ENCODE measurements around the gene TBCA.

The TBCA gene

DNA sequence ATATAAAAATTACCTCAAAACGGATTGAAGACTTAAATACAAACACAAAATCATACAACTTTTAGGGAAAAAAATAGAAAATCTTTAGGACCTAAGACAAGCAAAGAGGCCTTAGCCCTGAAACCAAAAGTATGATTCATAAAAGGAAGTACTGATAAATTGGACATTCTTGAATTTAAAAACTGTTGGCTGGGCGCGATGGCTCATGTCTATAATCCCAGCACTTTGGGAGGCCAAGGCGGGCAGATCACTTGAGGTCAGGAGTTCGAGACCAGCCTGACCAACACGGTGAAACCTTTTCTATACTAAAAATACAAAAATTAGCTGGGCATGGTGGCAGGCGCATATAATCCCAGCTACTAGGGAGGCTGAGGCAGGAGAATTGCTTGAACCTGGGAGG lies 76.6 kb downstream of the TBCA start:
- DNase-seq, result peak; percentile 69

DNA sequence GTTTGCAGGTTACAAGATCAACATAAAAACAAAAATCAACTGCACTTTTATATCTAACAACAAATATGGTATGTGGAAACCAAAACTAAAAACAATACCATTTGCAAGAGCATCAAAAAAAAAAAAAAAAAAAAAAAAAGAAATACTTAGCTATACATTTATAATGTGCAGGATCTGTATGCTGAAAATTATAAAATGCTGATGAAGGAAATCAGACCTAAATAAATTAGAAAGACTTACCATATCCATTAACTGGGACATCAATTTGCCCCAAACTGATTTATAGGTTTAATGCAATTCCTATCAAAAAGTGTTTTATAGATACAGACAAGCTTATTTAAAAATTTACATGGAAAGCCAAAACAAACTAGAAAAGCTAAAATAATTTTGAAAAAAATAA lies 77.2 kb downstream of the TBCA start:
- no peak for DNase-seq

DNA sequence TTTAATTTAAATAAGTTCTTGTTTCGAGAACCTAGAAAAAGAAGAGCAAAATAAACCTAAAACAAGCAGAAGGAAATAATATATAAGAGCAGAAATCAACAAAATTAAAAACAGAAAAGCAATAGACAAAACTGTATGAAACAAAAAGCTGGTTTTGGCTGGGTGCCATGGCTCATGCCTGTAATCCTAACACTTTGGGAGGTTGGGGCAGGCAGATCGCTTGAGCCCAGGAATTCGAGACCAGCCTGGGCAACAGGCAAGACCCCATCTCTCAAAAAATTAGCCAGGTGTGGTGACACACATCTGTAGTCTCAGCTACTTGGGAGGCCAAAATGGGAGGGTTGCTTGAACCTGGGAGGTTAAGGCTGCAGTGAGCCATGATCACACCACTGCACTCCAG lies 78.4 kb downstream of the TBCA start:
- DNase-seq, result no peak

DNA sequence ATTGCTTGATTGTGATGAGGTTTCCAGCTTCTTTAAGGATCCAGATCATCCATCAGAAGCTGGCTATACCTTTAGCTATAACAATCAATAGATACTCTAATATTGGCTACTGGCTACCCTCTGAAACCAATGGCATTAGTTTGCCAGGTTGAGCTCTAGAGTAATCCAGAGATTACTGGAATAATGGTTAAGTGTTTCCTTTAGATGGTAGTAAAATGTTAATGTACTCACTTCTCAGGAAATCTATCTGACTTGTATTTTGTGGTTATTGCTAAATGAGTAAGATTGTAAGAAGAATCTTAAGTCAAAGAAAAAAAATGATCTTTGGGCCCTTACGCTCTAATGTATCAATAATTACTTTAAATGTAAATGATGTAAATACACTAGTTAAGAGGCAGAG lies 80.0 kb downstream of the TBCA start:
- no peak for DNase-seq

DNA sequence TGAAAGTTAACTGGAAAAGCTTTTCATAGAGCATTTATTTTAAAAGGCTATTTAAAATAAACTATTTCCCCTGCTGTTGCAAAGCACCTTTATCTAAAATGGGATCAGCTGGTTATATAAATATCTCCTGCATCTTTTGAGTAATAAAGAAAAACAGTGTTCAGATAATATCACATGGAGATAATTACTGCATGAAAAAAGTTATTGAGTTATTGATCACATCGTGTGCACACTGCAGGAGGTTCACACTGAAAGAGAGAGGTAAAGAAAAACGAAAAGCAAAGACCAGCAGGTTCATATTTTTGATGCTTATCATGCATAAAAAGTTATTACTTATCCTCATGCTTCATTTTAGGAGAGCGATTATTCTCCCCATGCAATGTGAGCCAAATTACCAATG lies 82.2 kb downstream of the TBCA start:
- no peak for DNase-seq

DNA sequence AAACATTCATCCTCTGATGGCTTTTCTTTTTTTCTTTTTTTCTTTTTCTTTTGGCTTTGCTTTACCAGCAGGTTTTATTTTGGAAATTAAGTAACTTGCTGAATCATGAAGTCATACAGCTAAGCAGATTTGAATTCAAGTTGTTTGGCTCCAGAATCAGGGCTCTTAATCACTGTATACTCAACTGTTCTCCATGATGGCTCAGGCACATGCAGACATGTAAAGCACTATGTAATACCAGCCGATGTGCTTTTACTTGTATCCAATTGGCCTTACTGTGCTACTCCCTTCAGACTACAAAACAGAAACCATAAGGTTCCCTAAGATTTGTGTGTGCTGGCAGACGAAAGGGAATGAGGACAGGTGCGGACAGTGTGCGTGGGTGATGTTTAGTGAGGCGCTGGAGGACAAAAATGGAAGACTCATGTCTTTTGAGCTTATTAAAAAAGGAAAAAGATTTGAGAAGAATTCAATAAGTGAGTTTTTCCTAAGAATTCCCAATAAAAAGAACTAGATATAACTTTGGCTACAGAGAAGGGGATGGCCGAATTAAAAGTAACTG lies 92.9 kb downstream of the TBCA start:
- DNase-seq, result no peak

DNA sequence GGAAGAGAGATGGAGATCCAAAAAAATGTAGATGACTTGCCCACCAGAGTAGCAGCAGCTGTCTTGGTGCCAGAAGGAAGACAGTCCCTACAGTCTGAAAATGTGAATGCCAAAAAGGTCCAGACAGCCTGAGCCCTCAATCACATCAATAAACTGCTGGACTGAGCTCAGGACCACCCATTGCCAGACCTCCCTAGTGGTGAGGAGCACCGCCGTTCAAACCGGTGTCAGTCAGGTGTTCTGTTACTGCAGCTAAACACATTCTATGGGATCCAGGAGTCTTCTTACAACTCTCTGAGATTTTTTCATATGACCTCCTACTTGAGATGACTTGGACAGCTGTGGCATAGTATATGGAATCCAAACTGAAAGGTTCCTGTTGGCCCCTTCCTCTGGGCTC lies 105.6 kb downstream of the TBCA start:
- DNase-seq, result no peak

DNA sequence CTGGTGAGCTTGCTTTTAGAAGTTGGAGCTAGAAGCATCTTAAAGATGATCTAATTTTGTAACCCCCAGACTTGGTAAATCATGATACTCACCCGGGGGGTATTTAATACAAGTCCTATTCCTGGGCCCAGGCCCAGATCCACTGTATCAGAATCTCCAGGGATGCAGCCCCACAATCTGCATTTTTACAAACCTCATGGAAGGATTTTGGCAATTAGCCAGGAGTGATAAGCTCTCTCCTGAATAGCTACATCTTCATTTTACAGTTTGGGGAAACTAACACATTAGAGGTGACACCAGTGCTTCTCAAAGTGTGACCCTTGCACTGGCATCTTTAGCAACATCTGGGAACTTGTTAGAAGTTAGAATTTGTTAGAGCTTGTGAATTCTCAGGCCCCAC lies 106.5 kb downstream of the TBCA start:
- DNase-seq, result no peak

DNA sequence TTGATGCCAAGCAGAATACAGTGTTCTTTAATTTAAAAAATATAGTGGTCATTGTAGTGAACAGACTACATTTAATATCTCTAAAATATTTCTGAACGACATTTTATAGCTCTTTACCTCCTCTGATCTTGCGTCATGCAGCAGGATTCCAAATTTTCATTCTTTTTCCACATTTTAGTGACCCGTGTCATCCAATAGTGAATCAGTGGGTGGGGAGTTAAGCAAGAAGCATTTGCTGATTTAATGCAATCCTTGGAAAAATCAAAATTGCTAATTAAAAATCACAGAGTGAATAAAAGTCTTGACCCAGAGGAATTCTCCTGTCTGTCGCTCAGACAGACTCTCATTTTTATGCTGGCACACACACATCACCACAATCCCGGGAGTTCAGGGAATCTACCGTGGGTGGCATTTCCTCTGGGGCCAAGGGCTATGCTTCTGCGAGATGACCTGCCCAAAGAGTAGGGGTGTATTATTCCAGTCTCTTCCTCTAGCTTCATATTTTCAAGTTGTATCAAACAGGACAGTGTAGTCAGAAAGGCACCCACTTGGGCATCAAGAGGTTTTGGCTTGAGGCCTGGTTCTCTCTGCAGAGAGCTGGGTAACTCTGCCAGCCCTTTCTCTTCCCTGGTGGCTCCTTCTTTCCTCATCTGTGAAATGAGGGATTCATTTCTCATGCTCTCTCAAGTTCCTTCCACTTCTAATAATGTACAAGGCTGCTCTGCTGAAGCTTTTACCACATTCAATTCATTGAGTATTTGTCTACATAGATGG lies 112.9 kb downstream of the TBCA start:
- no peak for DNase-seq

DNA sequence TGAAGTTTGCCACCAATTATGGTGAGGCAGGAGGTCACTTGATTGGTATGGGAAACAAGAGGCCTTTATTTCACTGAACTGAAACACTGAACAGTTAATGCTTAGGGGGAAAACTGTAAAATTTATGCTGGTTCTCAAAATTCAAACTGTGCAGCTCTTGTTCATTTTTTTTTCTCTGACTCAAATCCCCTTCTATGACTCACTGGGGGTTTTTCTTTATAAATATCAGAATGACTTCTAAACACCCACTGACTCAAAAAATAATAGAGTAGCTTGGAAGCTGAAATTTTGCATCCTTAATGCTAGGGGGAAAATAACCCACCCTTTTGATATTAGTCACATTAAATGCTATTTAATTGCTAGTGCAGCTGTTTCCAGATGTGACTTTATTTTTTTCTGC lies 113.5 kb downstream of the TBCA start:
- DNase-seq, result no peak

DNA sequence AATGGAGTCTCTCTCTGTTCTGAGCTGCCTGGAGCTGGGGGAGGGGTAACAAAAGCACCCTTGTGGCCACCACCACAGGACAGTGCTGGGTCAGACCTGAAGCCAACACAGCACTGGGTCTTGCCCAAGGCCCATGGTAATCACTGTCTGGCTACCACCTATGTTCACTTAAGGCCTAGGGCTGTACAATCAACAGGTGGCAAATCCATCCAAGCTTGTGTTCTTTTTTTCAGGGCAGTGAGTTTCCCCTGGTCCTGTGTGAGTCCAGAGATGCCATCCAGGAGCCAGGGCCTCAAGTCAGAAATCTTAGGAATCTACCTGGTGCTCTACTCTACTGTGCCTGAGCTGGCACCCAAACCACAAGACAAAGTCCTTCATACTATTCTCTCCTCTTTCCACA lies 117.5 kb downstream of the TBCA start:
- no peak for DNase-seq

DNA sequence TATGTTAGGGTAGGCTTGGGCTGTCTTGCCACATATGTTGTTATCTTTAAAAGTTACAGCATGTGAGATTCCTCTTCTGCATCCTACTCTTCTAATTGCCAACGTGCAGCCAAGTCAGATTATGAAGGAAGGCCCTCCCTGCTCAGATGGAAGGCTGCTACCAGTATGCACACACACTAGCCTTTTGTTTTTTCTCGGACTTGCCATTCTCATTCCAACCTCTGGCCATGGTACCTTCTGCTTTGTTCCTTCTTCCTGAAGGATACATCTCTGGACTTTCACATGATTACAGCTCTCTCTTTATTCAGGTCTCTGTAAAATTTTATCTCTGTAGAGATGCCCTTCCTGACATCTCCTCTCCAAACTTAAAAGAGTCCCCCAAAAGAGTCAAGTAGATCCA lies 124.8 kb downstream of the TBCA start:
- no peak for DNase-seq

DNA sequence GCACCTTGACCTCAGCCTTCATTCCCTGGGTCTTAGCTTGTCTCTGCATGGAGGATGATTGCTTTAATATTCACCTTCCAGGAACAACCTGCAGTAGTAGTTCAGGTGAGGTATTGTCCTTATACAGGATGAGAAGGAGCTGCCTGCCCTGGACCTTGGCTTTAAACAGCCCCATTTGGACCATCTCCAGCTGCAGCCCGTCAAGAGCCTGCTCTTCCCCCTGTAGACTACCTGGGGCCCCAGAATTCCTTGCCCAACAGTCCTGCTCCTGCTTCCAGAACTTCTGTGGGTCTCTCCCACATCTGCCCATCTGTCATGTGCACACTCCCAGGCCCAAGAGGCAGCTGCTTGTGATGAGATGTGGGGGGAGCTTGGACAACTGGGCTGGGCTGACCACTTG lies 125.5 kb downstream of the TBCA start:
- DNase-seq, result no peak

DNA sequence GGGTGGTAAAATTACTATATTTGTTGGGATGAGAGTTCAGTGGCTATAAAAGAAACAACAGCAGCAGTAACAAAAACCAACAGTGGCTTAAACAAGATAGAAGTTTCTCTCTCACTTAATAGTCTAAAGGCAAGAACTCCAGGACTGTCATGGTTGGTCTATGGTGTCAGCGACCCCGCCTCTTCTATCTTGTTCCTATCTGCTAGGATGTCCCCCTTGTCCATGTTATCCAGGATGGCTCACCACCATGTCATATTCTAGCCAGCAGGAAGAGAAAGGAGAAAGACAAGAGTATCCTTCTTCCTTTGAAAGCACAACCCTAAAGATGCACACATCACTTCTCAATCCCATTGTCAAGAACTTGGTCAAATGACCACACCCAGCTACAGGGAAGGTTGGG lies 126.4 kb downstream of the TBCA start:
- DNase-seq, result no peak

DNA sequence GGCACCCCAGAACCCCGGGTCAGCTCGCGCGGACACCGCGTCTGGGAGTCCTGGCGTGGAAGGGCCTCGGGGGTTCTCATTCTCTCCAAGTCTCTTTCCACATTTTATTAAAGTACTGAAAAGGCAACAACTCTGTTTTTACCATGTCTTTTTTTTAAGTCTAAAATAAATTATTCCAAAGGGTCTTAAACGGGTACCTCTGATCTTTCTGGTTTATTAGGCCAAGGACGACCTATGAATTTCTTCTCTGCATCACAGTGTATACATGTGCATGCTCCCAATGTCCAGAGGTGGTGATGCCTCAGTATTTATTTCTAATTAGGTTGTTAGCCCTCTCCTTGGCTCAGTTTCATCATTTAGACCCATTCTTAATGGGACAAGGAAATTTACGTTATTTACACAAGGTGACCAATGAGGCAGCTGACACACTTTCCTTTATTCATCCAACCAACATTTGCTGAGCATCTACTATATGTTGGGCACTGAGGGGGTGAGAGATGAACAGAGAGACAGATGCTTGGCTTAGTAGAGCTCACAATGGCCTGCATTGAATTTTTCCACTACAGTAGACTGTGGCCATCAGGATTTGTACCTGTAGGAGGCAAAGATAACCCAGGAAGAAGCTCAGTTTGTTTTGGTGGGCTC lies 130.0 kb downstream of the TBCA start:
- no peak for DNase-seq

DNA sequence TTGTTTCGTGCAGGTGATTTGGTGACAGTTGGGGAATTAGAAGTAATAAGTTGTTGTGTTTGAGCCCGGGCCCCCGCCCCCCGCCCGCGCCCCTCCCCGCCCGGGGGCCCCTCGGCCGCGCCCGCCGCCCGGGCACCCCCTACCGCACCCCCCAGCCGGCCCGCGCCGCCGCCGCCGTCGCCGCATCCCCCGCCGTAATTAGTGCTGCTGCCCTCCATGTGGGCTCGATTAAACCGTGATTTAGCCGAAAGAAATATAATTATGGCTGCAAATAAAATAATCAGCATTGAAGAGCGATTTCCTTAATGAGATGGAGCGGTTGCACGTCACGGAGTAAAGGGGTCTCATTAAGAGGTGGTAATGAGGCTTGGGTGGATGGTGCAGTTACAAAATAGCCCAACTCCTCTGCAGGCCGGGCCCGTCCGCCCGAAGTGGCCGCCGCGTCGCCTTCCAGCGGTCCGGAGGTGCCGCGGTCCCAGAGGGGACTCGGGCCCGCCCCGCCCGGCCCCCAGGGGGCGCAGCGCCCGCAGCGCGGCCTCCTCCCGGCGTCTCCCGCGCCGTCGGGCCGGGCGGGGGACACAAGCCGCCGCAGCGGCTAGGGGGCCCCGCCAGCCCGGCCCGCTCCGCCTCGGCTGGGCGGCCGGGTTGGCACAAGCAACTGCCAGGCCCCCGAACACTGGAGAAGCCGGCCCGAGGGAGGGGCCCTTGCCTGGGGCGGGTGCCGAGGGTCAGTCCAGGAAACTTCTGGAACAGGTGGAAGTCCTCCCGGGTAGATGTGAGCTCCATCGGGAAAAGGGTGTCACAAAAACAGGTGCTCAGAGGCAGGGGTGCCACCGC lies 130.8 kb downstream of the TBCA start:
- DNase-seq, result no peak

DNA sequence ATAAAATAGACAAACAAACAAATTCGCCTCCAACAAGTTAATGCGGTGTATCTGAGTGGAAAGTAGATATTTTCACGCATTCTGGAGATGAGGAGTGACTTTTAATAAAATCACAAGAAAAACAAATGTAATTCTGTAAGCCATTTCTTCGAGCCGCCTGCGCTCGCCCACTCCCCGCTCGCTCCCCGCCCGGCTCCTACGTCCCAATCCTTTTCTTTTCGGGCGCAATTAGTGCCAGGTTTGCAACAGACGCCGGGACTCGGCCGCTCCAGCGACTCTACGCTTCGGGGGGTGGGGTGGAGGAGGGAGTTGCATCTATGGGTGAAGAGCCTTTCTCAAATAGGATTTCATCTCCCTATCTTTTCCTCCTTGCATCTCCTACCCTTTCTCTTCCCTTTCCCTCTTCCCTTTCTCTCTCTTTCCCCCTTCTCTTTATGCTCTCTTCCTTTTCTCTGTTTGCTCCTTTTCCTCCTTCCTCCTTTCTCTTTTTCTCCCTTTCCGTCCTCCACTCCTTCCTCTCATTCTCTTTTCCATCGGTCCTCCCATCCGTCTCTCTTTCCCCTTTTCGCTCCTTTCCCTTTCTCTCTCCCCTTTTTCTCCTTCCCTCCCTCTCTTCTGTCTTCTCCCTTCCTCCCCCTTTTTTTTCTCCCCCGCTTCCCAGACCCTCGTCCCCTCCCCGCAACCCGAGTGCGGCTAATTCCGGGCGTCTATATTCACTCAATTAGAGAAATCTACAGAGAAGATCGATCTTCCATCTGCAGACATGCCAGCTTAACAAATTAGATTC lies 131.6 kb downstream of the TBCA start:
- no peak for DNase-seq

DNA sequence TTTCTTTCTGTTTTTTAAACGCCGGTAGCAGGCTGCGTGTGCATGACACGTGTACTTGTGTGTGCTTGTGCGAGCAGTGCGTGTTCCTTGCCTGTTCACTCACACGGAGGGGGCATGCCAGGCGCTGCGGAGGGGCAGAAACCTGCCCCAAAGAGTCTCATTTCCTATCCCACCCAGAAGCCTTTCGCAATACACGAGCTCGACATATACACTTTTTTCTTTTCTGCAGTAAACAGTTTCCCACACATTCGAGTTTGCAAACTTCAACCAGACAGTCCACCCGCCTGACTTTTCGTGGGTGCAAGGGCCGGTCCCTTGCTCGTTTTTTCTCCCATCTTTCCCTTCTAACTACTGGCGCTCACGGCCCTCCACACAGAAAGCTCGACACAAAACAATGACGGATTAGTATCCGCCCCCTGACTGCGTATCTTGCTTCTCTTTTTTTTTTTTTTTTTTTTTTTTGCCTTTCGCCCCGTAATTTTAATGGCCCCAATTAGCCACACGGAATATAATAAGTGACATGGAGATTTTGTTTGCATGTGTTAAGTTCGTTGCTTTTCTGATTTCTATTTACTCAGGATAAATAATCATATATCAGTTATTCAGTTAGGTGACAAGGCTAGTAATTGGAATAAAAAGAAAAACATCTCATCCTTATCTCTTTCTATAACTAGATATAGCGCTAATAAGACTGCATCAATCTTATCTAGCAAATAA lies 132.3 kb downstream of the TBCA start:
- DNase-seq, result peak; percentile 26

DNA sequence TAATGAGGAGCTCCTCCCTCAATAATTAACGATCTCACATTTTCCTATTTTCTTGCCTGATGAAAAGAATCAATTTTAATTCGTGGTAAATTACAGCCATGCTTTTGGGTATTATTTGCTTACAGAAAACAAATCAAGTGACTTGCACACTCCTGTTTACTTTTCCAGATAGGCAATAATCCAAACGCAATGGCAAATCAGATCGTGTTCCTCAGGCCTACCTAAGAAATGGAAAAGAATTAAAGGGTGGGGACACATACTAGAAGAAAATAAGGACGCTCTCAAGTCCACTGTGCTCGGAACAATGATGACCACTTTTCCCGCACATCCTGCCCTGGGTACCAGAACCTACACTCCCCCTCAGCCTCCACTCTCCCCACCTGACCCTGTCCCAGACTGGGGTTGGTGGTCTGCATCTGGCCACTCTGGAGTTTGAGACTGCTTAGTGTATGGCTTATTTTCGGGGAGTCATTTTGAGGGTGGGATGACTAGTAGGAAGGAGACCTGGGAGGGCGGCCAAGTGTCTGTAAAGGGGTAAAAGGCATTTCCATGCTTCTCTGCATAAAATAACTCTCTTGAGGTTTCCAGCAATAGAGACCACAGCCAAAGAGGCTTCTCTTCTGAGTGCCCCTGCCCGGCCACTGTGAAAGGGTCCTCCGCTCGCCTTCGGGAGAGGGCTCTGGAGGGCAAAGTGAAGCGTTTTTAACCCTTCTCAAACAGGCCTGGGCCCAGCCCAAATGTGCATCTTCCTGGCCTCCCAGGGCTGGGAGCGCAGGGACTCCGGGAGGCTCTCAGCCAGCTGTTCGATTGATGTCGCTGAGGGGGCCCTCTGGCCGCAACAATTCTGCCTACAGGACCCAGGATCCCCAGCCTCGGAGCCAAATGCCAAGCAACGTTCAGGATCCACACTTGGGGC lies 133.1 kb downstream of the TBCA start:
- DNase-seq, result no peak

DNA sequence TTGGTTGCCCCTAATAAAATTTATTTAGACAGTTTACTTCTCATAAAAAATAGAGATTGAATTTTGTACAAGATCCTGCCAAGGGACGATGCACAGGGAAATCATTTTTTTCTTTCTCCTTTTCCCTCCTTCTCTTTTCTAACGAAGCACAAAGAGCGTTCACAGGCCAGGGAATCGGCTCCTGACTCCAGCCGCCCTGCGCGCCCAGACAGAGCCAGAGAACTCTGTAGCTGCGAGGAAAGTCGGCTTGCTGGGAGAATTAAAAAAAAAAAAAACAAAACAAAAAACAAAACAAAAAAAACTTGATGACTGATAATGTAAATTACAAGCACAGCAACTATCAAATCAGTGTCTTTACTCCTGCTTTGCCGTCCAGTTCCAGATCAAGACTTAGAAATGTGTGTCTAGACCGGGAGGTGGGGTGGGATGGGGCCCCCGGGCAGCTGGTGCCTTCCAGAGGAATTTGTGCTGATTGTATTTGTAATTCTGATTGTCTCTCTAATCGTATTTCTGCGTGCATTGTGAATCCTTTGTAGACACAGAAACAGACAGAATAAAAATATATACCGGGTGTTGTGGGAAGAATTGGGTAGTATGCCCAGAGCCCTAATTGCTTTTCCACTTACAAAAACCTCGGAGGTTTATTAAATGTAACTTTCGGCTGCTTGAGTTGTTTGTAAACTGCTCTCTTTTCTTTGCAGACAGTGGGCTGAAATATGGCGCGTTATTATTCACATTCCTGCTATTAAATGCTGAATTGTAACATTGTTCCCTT lies 134.0 kb downstream of the TBCA start:
- no peak for DNase-seq

All from MV-4-11 (cell line).